Measurements from ENCODE around the gene DNAI1. TPM values are rescaled to one million over a fixed set of nuclear protein-coding genes. Genes with fewer than 3 reads are reported as not detected.

DNAI1 gene
- total and polyA plus RNA-seq, 2 of the 4 experiments (the other 2 are of a cell fraction): not detected

DNA sequence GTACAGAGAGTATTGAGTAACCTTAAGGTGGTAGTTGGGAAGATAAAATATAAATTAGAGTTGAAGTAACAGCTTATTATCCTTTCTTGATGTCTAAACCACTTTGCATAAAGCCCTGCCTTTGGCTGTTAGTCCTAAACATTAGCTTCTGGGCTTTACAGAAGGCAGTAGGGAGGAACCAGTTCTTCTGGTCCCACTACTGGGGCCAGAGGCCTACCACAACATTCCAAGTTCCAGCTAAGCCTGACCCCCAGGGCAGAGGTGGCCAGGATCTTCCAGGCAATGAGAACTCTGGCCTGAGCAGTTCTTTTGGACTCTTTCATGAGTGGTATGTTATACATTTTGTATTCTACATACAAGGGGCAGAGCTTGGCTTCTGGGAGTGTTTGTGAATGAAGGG, 26.1 kb downstream of the DNAI1 start:
- H3K9me1 ChIP-seq (ENCODE audit: insufficient read depth, low read length): no peaks in the 10 kb centered on the region
- no peaks in the 10 kb centered on the region for H3K36me3 ChIP-seq (ENCODE audit: control insufficient read depth, insufficient read depth, low read length)
- H2BK20ac ChIP-seq (ENCODE audit: low read depth, low read length): no peak overlapping the region
- H4K91ac ChIP-seq (ENCODE audit: insufficient read depth, low read depth, low read length): no peak overlapping the region
- in situ Hi-C loops (cut with MboI; ENCODE audit: low sequenced_read_pairs) (no loop called here), dilution Hi-C loops (cut with HindIII; ENCODE audit: low sequenced_read_pairs, unreplicated experiment) (no loop called here), intact Hi-C loops (cut with micrococcal nuclease) (no loop called here)
- no TSS peak for BruUV-seq (replicated peaks)
- no peak overlapping the region for H3K4me3 ChIP-seq (ENCODE audit: insufficient read depth, low read depth, low read length)
- H2AFZ ChIP-seq (replicated peaks; ENCODE audit: low read length, poor library complexity): no peak overlapping the region
- H2AK5ac ChIP-seq (ENCODE audit: low read depth, low read length): no peak overlapping the region
- no peak overlapping the region for H3K27ac ChIP-seq (ENCODE audit: insufficient read depth, low read length)
- H3K27me3 ChIP-seq (ENCODE audit: control insufficient read depth, insufficient read depth, low read length): peaks cover 24% of the 10 kb centered on the region
- H4K8ac ChIP-seq (ENCODE audit: low read depth in 2 of 2, low read length in 2 of 2): no peak overlapping the region
- CTCF ChIA-PET: interaction anchor here (0.6 to 1.6 kb wide), 2 partner anchors 34 to 81 kb away, joined by 3 to 4 read pairs; no protein-coding TSS in a partner anchor
- no peak overlapping the region for H3K18ac ChIP-seq (ENCODE audit: low read depth, low read length)
- no peak overlapping the region for H3K4me2 ChIP-seq (ENCODE audit: low read depth, low read length)
- H4K5ac ChIP-seq (ENCODE audit: low read depth, low read length): no peak overlapping the region
- H3K4ac ChIP-seq (ENCODE audit: low read depth, low read length): no peak overlapping the region
- H3K23ac ChIP-seq (ENCODE audit: low read depth, low read length): no peak overlapping the region
- no peak overlapping the region for H2AK9ac ChIP-seq (replicated peaks; ENCODE audit: low read depth, low read length, poor library complexity)
- H2BK120ac ChIP-seq (ENCODE audit: low read depth, low read length): no peak overlapping the region
- no peak overlapping the region for H3K14ac ChIP-seq (replicated peaks; ENCODE audit: low read depth, low read length)
- TF ChIP-seq RAD21 (IDR thresholded peaks at IDR 0.05; ENCODE audit: low read length): no peak
- no peak for TF ChIP-seq MAFK (IDR thresholded peaks at IDR 0.05; ENCODE audit: low read depth, low read length)
- TF ChIP-seq POLR2A (IDR thresholded peaks at IDR 0.05; ENCODE audit: low read depth, low read length): no peak
- TF ChIP-seq, protein P1, sequence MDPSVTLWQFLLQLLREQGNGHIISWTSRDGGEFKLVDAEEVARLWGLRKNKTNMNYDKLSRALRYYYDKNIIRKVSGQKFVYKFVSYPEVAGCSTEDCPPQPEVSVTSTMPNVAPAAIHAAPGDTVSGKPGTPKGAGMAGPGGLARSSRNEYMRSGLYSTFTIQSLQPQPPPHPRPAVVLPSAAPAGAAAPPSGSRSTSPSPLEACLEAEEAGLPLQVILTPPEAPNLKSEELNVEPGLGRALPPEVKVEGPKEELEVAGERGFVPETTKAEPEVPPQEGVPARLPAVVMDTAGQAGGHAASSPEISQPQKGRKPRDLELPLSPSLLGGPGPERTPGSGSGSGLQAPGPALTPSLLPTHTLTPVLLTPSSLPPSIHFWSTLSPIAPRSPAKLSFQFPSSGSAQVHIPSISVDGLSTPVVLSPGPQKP (IDR thresholded peaks at IDR 0.05; ENCODE audit: borderline replicate concordance, low read depth, low read length): no peak
- TF ChIP-seq SMC3 (IDR thresholded peaks at IDR 0.05; ENCODE audit: low read depth, low read length): no peak
- no peak for TF ChIP-seq BHLHE40 (IDR thresholded peaks at IDR 0.05; ENCODE audit: low read depth, low read length)
- no peak for TF ChIP-seq CEBPB (IDR thresholded peaks at IDR 0.05; ENCODE audit: low read depth, low read length)
- no peak for TF ChIP-seq CHD1 (IDR thresholded peaks at IDR 0.05; ENCODE audit: low read depth, low read length)
- TF ChIP-seq, protein P2, sequence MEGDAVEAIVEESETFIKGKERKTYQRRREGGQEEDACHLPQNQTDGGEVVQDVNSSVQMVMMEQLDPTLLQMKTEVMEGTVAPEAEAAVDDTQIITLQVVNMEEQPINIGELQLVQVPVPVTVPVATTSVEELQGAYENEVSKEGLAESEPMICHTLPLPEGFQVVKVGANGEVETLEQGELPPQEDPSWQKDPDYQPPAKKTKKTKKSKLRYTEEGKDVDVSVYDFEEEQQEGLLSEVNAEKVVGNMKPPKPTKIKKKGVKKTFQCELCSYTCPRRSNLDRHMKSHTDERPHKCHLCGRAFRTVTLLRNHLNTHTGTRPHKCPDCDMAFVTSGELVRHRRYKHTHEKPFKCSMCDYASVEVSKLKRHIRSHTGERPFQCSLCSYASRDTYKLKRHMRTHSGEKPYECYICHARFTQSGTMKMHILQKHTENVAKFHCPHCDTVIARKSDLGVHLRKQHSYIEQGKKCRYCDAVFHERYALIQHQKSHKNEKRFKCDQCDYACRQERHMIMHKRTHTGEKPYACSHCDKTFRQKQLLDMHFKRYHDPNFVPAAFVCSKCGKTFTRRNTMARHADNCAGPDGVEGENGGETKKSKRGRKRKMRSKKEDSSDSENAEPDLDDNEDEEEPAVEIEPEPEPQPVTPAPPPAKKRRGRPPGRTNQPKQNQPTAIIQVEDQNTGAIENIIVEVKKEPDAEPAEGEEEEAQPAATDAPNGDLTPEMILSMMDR (conservative IDR thresholded peaks at IDR 0.05; ENCODE audit: low read depth, low read length): no peak
- TF ChIP-seq MAZ (IDR thresholded peaks at IDR 0.05; ENCODE audit: borderline replicate concordance, low read depth, low read length): no peak
- no peak for TF ChIP-seq NFE2L2 (IDR thresholded peaks at IDR 0.05; ENCODE audit: low read depth, low read length)
- no peak for TF ChIP-seq MXI1 (IDR thresholded peaks at IDR 0.05; ENCODE audit: borderline replicate concordance, low read depth, low read length)
- no peak for TF ChIP-seq FOS (IDR thresholded peaks at IDR 0.05; ENCODE audit: low read depth, low read length)
- H3K4me1 ChIP-seq (ENCODE audit: control insufficient read depth, insufficient read depth, low read length): no peaks in the 10 kb centered on the region
- DNase-seq: no peak
- H2BK5ac ChIP-seq (ENCODE audit: low read depth, low read length, poor library complexity, severe bottlenecking): no peak overlapping the region
- no peaks in the 10 kb centered on the region for H3K79me1 ChIP-seq (ENCODE audit: low read depth in 1 of 2, low read length in 2 of 2)
- H3K9me3 ChIP-seq (ENCODE audit: control insufficient read depth, insufficient read depth, low read length): no peaks in the 10 kb centered on the region
- ATAC-seq (ENCODE audit: low read depth): no peak
- no peaks in the 10 kb centered on the region; the same call in 1 of the 2 replicates for H4K20me1 ChIP-seq (ENCODE audit: insufficient read depth, low read length)
- POLR2A ChIA-PET (ENCODE audit: unreplicated experiment): no interaction called here
- no peak overlapping the region for H2BK15ac ChIP-seq (ENCODE audit: low read depth, low read length)
- H3K56ac ChIP-seq (ENCODE audit: extremely low read depth, insufficient read depth, low read length): no peak overlapping the region
- H3K9ac ChIP-seq (ENCODE audit: low read depth, low read length): no peak overlapping the region

Data from IMR-90 (cell line).